Activated T-helper 1 cell treated with anti-CD3 and anti-CD28 coated beads, Interleukin-2, amount 50 U/mL, for 16 hours (primary cell): ENCODE results near the gene SPRR2F.
"Not testable (repeated sequence)": the region's sequence is repeated elsewhere in the genome, so short reads cannot be mapped to it uniquely, and the experiment has no call there.

Experiments
- DNase-seq, 2 donors: peaks; one replicate each; pipeline ENCODE4 v3.0.0-alpha.2; 2020; ENCODE audit warnings: low read depth in 1 of 2, low spot score in 1 of 2

SPRR2F gene, protein sequence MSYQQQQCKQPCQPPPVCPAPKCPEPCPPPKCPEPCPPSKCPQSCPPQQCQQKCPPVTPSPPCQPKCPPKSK

GRCh38 chr1:153113416-153113815, at the start of gene SPRR2F:
SPRR2F (minus strand) TSS chr1:153113516; CDS start chr1:153112733, 783 bp downstream.
- DNase-seq = no peak

GRCh38 chr1:153155541-153155940, 42.2 kb upstream of the SPRR2F start:
- no peak for DNase-seq

DNA sequence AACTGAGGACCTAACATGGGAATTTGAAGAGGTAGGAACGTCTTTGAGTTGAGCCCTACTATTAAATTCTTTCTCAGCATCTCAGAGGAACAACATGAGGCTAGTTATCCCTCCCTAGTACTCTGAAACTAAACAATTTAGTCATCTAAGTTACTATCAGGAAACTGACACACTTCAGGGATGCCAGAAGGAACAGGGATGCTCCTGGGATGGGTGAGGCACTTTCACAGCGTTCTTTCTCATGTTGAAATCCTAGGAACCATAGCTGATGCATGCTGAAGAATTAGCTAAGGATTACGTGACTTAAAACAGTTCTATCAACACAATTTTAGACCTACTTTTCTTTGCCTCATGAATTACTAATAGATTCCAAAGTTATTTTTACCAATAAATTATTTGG, 39.2 kb upstream of the SPRR2F start:
- DNase-seq = no peak

- DNase-seq = no peak
Observed at GRCh38 chr1:153150846-153151245, 37.5 kb upstream of the SPRR2F start, which contains the start of gene SPRR2G. SPRR2G (minus strand) TSS chr1:153150890; CDS start chr1:153150110, 780 bp downstream.

GRCh38 chr1:153141377-153141776, 28.1 kb upstream of the SPRR2F start:
- DNase-seq = no peak

DNA sequence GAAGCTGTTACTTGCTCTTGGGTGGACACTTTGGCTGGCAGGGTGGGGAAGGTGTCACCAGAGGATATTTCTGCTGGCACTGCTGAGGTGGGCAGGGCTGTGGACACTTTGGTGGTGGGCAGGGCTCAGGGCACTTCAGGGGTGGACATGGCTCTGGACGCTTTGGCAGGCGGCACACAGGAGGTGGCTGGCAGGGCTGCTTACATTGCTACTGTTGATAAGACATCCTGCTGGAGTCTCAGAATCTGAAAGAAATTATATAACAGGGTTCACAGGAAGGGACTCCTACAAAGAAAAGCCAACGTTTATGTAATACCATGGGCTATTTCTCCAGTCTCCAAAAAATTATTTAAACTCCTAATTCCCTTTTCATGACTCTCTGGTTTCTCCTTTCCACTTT, 27.2 kb upstream of the SPRR2F start:
- DNase-seq = no peak

DNA sequence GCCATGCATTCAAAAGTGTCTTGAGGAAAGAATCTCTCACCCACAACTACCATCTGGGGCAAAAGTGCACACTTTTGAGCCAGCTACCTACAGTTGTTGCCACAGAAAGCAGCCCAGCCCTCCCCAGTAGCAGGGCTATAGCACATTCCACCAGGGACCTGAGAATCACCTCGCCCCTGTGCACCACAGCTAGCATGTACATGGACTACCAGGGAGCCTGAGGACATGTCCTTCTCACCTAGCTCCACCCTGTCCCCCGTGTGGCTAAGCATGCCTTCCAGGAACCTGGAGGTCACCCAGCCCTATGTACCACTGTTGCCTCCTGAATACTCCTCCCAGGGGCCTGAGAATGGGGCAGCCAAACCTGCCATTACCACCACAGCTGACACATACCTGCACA, 20.4 kb upstream of the SPRR2F start:
- no peak for DNase-seq

DNA sequence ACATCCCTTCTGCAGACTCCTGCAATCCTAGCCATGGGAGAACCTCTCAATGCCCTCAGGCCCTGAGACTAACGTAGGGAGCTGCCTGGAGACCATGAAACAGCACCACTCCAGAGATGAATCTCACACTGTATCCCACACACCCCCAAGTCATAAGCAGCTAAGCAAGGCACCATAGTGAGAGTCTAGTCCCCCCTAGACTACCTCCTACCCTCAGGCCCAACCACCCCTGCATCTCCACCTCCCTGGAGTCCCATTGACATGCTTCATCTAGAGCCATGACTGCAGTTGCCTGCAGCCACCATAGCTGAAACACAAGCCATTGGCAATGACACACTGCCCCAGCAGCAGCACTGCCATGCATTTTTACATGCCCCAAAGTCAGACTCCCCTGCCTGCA, 20.0 kb upstream of the SPRR2F start:
- no peak for DNase-seq

DNA sequence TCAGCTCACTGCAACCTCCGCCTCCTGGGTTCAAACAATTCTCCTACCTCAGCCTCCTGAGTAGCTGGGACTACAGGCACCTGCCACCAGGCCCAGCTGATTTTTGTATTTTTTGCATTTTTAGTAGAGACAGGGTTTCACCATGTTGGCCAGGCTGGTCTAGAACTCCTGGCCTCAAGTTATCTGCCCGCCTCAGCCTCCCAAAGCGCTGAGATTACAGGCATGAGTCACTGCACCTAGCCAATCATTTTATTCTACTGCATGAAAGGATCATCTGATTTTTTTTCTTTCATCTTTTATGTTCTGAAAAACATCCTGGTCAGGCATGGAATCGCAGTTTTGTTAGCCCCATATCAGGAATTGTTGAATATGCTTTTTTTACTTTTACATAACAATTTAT, 15.4 kb upstream of the SPRR2F start:
- not testable (repeated sequence) for DNase-seq

- DNase-seq = no peak
Observed at GRCh38 chr1:153127296-153127695, 14.0 kb upstream of the SPRR2F start.

GRCh38 chr1:153125536-153125935, 12.2 kb upstream of the SPRR2F start:
- DNase-seq = no peak

- not testable (repeated sequence) for DNase-seq
Observed at GRCh38 chr1:153123793-153124192, 10.5 kb upstream of the SPRR2F start.

DNA sequence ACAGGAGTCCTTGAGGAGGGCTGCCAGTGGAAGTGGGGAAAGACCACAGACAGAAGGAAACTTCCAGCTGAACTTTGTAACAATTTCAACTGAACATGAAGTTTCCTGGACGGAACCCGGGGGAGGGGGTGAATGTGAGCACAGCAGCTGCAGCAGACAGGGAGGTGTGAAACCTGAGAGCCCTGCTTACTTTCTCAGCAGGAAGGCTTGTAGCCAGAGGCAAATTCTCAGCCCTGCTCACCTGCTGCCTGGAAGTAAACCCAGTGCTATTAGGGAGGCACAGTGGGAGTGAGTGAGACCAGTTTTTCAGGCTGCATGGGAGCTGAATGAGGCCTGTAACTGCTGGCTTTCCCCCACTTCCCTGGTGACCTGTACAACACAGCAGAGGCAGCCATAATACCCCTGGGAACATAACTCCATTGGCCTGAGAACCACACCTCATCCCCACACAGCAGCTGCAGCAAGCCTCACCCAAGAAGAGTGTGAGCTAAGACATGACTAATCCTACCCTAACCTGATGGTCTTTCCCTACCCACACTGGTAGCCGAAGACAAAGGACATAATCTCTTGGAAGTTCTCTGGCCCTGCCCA, 9.6 kb upstream of the SPRR2F start:
- DNase-seq = no peak

- DNase-seq = no peak
Observed at GRCh38 chr1:153120945-153121344, 7.6 kb upstream of the SPRR2F start.

DNA sequence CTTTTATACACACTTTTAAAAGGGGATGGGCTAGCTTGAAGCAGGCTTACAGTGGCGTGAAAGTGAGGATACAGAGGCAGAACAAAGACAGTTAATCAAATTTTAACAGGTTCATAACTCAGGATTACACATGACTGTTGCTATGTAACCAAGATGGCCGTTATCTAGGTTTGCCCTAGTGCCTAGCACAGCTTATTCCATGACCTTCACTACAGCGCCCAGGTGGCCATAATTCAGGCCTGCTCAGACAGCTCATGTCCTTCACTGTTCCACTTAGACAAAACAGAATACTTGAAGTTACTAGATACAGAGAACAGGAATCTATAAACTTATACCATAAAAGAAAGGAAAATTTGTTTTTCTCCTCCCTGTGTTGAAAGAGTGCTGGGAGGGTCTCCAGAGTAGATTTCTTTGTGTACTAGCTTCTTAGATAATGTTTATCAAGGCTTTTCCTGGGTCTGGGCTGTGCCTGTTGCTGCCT, 6.2 kb upstream of the SPRR2F start:
- DNase-seq = no peak

DNA sequence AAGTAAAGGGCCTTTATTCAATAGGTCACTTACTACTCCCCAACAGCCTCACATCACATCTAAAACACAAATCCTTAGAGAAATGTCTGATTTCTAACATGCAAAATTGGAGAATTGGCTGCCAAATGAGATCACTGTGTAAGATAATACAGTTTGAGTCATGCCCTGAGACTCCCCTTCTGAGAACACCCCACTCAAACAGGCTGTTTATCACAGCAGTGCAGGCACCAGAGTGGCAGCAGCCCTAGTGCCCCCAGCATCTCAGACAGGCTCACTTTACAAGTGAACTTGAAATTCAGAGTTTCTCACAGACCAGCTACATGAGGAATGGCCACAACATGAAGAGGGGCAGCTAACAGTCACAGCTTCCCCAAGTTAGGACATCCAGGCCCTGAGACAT, 1.9 kb upstream of the SPRR2F start:
- DNase-seq = not testable (repeated sequence)

- DNase-seq = not testable (repeated sequence)
Observed at GRCh38 chr1:153112454-153112853, 862 bp downstream of the SPRR2F start.

- DNase-seq = no peak
Observed at GRCh38 chr1:153100245-153100644, 13.1 kb downstream of the SPRR2F start.

GRCh38 chr1:153099461-153100045, 13.8 kb downstream of the SPRR2F start:
- no peak for DNase-seq

DNA sequence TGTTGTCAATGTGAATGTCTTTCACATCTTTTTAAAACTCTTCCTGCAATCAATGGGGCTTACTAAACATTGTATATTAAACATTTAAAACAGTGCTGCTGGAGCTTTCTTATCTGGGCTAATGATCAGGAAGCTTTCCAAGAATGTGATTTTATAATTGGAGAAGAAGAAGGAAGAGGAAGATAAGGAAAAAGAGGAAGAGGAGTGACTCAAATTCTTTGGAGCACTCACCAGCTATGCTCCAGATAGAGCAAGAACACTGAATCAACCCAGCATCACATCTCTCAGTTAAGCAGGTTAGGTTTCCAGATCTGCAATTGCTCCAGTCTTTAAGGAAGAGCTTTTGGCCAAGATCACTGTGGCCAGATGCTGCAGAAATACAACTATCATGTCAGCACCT, 17.6 kb downstream of the SPRR2F start:
- DNase-seq = no peak

DNA sequence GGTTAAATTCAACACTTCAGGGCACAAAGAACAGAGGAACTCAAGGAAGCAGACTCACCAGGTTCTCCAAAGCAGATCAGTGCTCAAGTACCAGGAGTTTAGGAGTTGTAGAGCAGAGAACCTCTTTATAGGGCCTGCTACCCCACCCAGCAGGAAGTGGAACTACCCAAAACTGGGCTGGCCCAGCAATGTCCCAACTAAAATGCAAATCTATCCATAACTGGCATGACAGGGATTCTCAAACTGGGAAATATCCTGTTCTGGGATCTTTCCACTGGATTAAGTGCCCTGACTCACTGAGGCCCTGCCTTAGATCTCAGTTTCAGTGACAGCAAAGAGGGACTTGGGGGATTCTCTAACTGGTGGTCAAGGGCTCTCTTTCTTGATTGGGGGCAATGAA, 18.9 kb downstream of the SPRR2F start, which contains the start of gene SPRR2E:
Gene SPRR2E (minus strand): TSS at position 101 of the 400 bp plus-strand sequence. CDS start 775 bp downstream, outside the sequence.
- DNase-seq = no peak

GRCh38 chr1:153087652-153088051, 25.7 kb downstream of the SPRR2F start:
- DNase-seq = no peak

GRCh38 chr1:153081736-153082135, 31.6 kb downstream of the SPRR2F start:
- DNase-seq = no peak
